Spleen (tissue), 11 donors: ENCODE data around the gene PRKCE. TPM values are rescaled to one million over a fixed set of nuclear protein-coding genes. Genes with fewer than 3 reads are reported as not detected.

ENCODE experiments used
- DNase-seq: peaks from one replicate; pipeline ENCODE4 v3.0.0-alpha.2; 2020
- H3K27ac ChIP-seq, 8 donors: fragments of 200-600 bp; sonication (generic) in 7 of 8; 1 replicate in 4 of 8; 2 replicates in 4 of 8; pipeline versions ENCODE4 v1.5.0 to v1.8.0; 2016 to 2021; ENCODE audit warnings: inconsistent platforms in 4 of 8, mild to moderate bottlenecking in 4 of 8, moderate library complexity in 1 of 8
- H3K27me3 ChIP-seq, 7 donors: fragments of 200-600 bp; sonication (generic) in 6 of 7; replicated peaks in 1 of 7; 1 replicate in 4 of 7; 2 replicates in 3 of 7; pipeline versions ENCODE4 v1.5.0 to v1.8.0; 2016 to 2021; ENCODE audit warnings: inconsistent platforms in 3 of 7, mild to moderate bottlenecking in 1 of 7
- H3K36me3 ChIP-seq, 6 donors: fragments of 200-600 bp; sonication (generic) in 5 of 6; 1 replicate in 4 of 6; 2 replicates in 2 of 6; pipeline versions ENCODE4 v1.5.0 to v1.8.0; 2016 to 2021; ENCODE audit warnings: inconsistent platforms in 2 of 6
- H3K4me1 ChIP-seq, 6 donors: fragments of 200-600 bp; sonication (generic) in 5 of 6; 1 replicate in 3 of 6; 2 replicates in 3 of 6; pipeline versions ENCODE4 v1.5.0 to v1.8.0; 2016 to 2021; ENCODE audit warnings: inconsistent platforms in 3 of 6
- H3K4me3 ChIP-seq, 8 donors: fragments of 200-600 bp; sonication (generic) in 7 of 8; 1 replicate in 4 of 8; 2 replicates in 4 of 8; pipeline versions ENCODE4 v1.5.0 to v1.8.0; 2016 to 2021; ENCODE audit warnings: inconsistent platforms in 4 of 8, mild to moderate bottlenecking in 4 of 8, moderate library complexity in 2 of 8
- H3K9me3 ChIP-seq, 8 donors: fragments of 200-600 bp; sonication (generic) in 7 of 8; 1 replicate in 4 of 8; 2 replicates in 4 of 8; pipeline versions ENCODE4 v1.5.0 to v1.8.0; 2016 to 2021; ENCODE audit warnings: inconsistent platforms in 4 of 8
- POLR2A ChIP-seq, 3 donors: fragments of 450-650 bp; IDR thresholded peaks; one replicate each; pipeline ENCODE4 v1.5.1; 2017; ENCODE audit warnings: antibody characterized with exemption in 3 of 3, mild to moderate bottlenecking in 1 of 3
- POLR2AphosphoS5 ChIP-seq, 3 donors: sonication (generic); formaldehyde crosslinking; IDR thresholded peaks; one replicate each; pipeline ENCODE4 v1.5.1; 2017; ENCODE audit warnings: antibody characterized with exemption in 3 of 3
- WGBS, 5 donors: extraction: QIAGEN DNeasy Blood & Tissue Kit in 3 of 5; methylation state at CpG; one replicate each; pipeline versions ENCODE4 v1.1.5 to v1.1.7; 2013 to 2018; 5-methylcytosine and 5-hydroxymethylcytosine counted together
- intact Hi-C: fragments of 100-400 bp; cut with DNase I; formaldehyde crosslinking; loops from one replicate; pipeline ENCODE4 v1.15.0; 2023; ENCODE audit warnings: low total_unique reads
- polyA plus RNA-seq, 3 donors: library from polyadenylated mRNA; stranded (reverse); fragments of 200-250 nt; gene quantifications; one replicate each; pipeline ENCODE4 v1.2.1, GENCODE V29; 2013
- total RNA-seq, 7 donors: library from RNA; depleted of rRNA in 3 of 7; stranded (reverse); fragments of >200 nt in 3 of 7; fragmentation: NEBNext Ultra II Directional in 4 of 7; extraction: Animal tissue kit (Norgen Biotek cat#: 25700) in 4 of 7; gene quantifications; one replicate each; pipeline versions ENCODE4 v1.1.0 to v1.2.1, GENCODE V29; 2016 to 2021
- TF ChIP-seq, protein P1 (sequence below), 11 experiments: fragments of 200-600 bp in 7 of 11; fragments of 450-650 bp in 4 of 11; sonication (generic) in 4 of 11; IDR thresholded peaks in 8 of 11; conservative IDR thresholded peaks in 3 of 11; 1 replicate in 7 of 11; 2 replicates in 4 of 11; pipeline versions ENCODE4 v1.4.0 to v1.8.0; 2016 to 2021; ENCODE audit warnings: antibody characterized with exemption in 11 of 11, inconsistent platforms in 4 of 11, mild to moderate bottlenecking in 1 of 11
- donor health status: healthy with polysubstance abuse.
- donor health status: DM: no; HTN: no; CAD: no; lungs with moderate emphysema.
- donor health status: DM: no; HTN: no; CAD: no.
- donor health status: Bipolar disorder and iron deficiency.
- donor health status: healthy.
- donor health status: DM: no; HTN: no; CAD: no.
- donor health status: DM: yes; HTN: yes; CAD: no.

PRKCE gene
- total and polyA plus RNA-seq, 10 donors = 2.5 to 43.6 (median 18.8) TPM

DNA sequence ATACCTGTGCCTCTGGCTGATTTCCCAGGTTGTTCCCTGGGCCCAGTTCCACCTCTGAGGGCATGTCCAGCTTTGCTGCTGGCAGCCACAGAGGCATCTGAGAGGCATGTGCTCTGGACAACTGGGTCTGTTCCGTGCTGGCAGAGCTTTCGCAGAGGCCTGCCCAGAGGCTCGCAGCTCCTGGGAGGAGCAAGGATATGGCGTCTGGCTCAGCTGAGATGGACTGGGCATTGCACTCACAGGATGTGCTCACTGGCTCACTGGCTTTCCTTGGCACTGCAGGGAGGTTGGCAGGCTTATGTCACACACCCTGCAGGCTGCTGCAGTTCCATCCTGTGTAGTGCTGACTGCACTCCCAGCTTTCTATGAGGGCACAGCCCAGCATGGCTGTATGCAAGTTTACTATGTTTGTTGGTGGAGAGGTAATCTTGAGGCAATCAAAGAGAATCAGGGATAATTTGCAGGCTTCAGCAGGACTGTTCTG lies 172.3 kb downstream of the PRKCE start:
- intact Hi-C loops = no loop called here
- Histone ChIP-seq H3K27ac (no peak overlapping the region), H3K4me1 (peaks cover 0 to 32% (median 5%) of the 10 kb centered on the region in 6 donors), H3K27me3 (no peaks in the 10 kb centered on the region), H3K4me3 (no peak overlapping the region), H3K9me3 (no peaks in the 10 kb centered on the region), H3K36me3 (no peaks in the 10 kb centered on the region)
- TF ChIP-seq POLR2AphosphoS5 (IDR thresholded peaks at IDR 0.05) (peak in 2 of 3 donors; percentile 15 to 18), POLR2A (IDR thresholded peaks at IDR 0.05) (no peak)
- TF ChIP-seq, protein P1, sequence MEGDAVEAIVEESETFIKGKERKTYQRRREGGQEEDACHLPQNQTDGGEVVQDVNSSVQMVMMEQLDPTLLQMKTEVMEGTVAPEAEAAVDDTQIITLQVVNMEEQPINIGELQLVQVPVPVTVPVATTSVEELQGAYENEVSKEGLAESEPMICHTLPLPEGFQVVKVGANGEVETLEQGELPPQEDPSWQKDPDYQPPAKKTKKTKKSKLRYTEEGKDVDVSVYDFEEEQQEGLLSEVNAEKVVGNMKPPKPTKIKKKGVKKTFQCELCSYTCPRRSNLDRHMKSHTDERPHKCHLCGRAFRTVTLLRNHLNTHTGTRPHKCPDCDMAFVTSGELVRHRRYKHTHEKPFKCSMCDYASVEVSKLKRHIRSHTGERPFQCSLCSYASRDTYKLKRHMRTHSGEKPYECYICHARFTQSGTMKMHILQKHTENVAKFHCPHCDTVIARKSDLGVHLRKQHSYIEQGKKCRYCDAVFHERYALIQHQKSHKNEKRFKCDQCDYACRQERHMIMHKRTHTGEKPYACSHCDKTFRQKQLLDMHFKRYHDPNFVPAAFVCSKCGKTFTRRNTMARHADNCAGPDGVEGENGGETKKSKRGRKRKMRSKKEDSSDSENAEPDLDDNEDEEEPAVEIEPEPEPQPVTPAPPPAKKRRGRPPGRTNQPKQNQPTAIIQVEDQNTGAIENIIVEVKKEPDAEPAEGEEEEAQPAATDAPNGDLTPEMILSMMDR (IDR thresholded peaks at IDR 0.05 in 8 of 11, conservative IDR thresholded peaks at IDR 0.05 in 3 of 11) = peak in 1 of 11 experiments; percentile 11
- no peak for DNase-seq
- WGBS, 5 donors = 77 to 85% (median 81%) methylated on average over 2 to 4 of the region's 4 CpGs

DNA sequence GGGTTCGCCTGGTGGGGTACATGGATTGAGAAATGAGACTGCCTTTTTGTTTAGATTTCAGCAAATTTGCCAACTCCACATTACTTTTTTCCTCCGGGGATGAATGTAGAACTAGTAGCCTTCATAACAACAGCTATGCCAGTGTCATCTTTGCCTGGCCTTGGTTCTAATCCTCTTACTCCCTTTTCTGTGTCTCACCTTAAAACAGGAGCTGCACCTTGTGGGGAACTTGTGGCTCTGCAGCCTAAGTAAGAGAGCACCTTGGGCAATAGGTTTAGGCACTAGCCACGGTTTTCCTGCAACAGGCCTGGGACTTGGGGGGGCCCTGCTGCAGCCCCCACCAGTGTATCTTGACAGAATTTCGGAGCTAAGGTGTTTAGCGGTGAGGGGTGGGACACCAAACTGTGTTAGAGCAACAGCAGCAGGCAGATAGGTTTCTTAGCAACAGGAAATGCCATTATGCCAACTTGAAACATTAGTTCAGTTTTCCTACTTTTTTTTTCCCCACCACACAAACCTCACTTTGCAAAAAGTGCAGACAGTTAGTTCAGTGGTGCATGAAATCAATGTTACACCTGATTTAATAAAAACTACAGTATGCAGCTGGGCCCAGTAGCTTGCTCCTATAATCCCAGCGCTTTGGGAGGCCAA lies 173.7 kb downstream of the PRKCE start:
- peaks cover 0 to 32% (median 5%) of the 10 kb centered on the region in 6 donors for H3K4me1 ChIP-seq
- no peak overlapping the region for H3K4me3 ChIP-seq
- TF ChIP-seq, protein P1 (IDR thresholded peaks at IDR 0.05 in 8 of 11, conservative IDR thresholded peaks at IDR 0.05 in 3 of 11) = peak in 1 of 11 experiments; percentile 12
- TF ChIP-seq POLR2A (IDR thresholded peaks at IDR 0.05) (no peak), POLR2AphosphoS5 (IDR thresholded peaks at IDR 0.05) (no peak)
- H3K27me3 ChIP-seq = no peaks in the 10 kb centered on the region
- intact Hi-C loops = no loop called here
- no peak overlapping the region for H3K27ac ChIP-seq
- H3K36me3 ChIP-seq = no peaks in the 10 kb centered on the region
- H3K9me3 ChIP-seq = peaks cover 0 to 9% (median 6%) of the 10 kb centered on the region in 8 donors
- no peak for DNase-seq
- WGBS, 5 donors = 68 to 80% (median 71%) methylated on average over 5 to 6 of the region's 6 CpGs

DNA sequence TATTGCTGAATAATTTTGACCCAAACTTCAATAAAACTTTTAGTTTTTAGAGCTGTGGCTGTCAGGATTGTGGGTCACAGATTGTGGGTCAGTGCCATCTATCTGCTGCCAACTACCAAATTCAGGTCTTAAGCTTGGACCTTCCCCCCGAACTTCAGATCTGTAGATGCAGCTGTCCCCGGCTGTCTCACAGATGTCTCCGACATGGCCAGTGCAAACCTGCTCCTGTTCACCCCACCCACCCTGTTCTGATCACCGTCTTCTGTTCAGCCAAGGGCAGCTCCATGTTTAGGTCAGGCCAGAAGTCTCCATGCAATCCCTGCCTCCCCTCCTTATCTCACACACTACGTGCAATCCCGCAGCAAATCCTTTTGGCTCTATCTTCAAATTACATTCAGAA lies 175.0 kb downstream of the PRKCE start:
- H3K36me3 ChIP-seq = no peaks in the 10 kb centered on the region
- intact Hi-C loops = no loop called here

DNA sequence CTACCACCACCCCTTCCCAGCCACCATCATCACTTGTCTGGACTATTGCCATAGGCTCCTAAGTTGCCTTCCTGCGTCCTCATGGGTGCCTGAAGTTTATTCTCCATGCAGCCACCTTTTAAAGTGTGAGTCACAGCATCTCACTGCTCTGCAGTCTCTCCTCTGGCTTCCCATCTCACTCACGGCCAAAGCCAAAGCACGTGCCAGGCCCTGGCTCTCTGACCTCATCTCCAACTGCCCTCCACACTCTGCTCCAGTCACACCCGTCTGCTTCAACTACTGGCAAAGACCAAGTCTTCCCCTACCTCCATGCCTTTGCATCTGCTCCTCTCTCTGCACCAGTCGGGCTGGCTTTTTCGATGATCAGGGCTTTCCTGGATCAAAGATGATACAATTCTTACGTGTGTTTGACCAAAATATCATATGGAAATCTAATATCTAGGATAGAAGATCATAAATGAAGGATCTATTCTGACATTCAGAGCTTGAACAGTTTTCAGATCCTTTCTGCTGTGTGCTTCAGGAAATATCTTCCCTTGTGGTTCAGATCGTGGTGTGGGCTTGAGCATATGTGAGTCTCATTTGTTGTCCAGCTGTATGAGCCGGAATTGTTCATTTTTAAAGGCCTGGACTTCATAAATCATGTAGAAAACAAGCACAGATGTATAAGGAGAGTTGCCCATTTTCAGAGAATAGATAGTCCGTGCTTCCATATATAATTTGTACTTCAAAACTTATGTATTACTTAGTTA lies 175.6 kb downstream of the PRKCE start:
- H3K9me3 ChIP-seq = peaks cover 0 to 24% (median 20%) of the 10 kb centered on the region in 8 donors
- WGBS, 5 donors = 66 to 82% (median 72%) methylated on average over 10 of the region's 10 CpGs
- no peaks in the 10 kb centered on the region for H3K36me3 ChIP-seq
- TF ChIP-seq, protein P1 (IDR thresholded peaks at IDR 0.05 in 8 of 11, conservative IDR thresholded peaks at IDR 0.05 in 3 of 11) = no peak
- TF ChIP-seq POLR2AphosphoS5 (IDR thresholded peaks at IDR 0.05) (no peak), POLR2A (IDR thresholded peaks at IDR 0.05) (no peak)
- intact Hi-C loops = no loop called here
- no peak overlapping the region for H3K4me3 ChIP-seq
- H3K4me1 ChIP-seq = peaks cover 0 to 26% (median 5%) of the 10 kb centered on the region in 6 donors
- no peaks in the 10 kb centered on the region for H3K27me3 ChIP-seq
- no peak for DNase-seq
- no peak overlapping the region for H3K27ac ChIP-seq

More for the DNA sequence above, 175.0 kb downstream of the PRKCE start:
- Histone ChIP-seq H3K27ac (no peak overlapping the region), H3K4me1 (peaks cover 0 to 32% (median 5%) of the 10 kb centered on the region in 6 donors), H3K9me3 (peaks cover 0 to 22% (median 19%) of the 10 kb centered on the region in 8 donors), H3K27me3 (no peaks in the 10 kb centered on the region), H3K4me3 (no peak overlapping the region)
- 87 to 95% (median 93%) methylated on average over 6 of the region's 6 CpGs for WGBS, 5 donors
- no peak for DNase-seq
- no peak for TF ChIP-seq POLR2A (IDR thresholded peaks at IDR 0.05)
